Ovary (tissue), 3 donors: Measurements from ENCODE around the gene ZNF646.

Source experiments
- EP300 ChIP-seq: sonication (generic); formaldehyde crosslinking; IDR thresholded peaks from one replicate; pipeline ENCODE4 v1.6.1; 2017; ENCODE audit warnings: antibody characterized with exemption
- TF ChIP-seq, protein P1 (sequence below), 3 donors: fragments of 450-650 bp in 2 of 3; fragments of 200-600 bp in 1 of 3; IDR thresholded peaks; one replicate each; pipeline versions ENCODE4 v1.5.1 to v1.8.0; 2016 to 2022; ENCODE audit warnings: antibody characterized with exemption in 3 of 3, mild to moderate bottlenecking in 1 of 3
- donor health status: DM: no; HTN: no; CAD: no.

DNA sequence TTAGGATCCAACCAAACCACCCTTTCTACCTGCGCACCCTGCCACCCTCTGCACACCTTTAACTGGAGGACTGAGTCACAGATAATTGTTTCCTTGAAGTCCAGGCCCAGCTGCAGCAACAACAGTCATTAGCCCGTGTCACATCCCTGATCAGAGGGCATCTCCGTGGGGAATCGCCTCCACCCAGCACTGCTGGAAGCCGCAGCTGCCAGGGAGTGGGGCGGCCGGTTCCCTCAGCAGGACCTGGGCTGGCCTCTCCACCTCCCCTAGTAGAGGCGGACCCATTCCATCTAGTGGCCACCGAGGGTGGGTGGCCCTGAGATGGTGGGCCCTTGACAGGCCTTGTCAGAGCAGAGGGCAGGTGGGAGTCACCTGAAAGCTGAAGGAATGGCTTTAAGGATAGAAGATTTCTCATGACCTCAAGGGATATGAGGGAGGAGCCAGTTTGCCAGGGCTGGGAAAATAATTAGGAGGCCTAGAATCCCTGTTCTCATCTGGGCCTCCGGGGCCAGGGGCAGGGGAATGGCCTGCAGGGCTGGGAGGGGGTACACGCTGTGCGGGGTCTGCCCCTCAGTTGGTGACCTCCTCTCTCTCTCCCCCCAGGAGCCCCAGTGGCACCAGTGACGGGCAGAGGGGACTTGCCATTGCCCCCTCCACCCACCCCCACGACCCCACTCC, 8.3 kb downstream of the ZNF646 start:
- TF ChIP-seq, protein P1, sequence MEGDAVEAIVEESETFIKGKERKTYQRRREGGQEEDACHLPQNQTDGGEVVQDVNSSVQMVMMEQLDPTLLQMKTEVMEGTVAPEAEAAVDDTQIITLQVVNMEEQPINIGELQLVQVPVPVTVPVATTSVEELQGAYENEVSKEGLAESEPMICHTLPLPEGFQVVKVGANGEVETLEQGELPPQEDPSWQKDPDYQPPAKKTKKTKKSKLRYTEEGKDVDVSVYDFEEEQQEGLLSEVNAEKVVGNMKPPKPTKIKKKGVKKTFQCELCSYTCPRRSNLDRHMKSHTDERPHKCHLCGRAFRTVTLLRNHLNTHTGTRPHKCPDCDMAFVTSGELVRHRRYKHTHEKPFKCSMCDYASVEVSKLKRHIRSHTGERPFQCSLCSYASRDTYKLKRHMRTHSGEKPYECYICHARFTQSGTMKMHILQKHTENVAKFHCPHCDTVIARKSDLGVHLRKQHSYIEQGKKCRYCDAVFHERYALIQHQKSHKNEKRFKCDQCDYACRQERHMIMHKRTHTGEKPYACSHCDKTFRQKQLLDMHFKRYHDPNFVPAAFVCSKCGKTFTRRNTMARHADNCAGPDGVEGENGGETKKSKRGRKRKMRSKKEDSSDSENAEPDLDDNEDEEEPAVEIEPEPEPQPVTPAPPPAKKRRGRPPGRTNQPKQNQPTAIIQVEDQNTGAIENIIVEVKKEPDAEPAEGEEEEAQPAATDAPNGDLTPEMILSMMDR (IDR thresholded peaks at IDR 0.05): no peak
- no peak for TF ChIP-seq EP300
